UCSD-AML1 (cell line): ENCODE measurements around the gene BPIFB3.
"Not testable (repeated sequence)": the region's sequence is repeated elsewhere in the genome, so short reads cannot be mapped to it uniquely, and the experiment has no call there.

ENCODE experiments used
- DNase-seq: peaks from one replicate; lab custom pipeline; 2025; ENCODE audit not compliant: unreplicated experiment; lab: John Stamatoyannopoulos, UW

The BPIFB3 gene

DNA sequence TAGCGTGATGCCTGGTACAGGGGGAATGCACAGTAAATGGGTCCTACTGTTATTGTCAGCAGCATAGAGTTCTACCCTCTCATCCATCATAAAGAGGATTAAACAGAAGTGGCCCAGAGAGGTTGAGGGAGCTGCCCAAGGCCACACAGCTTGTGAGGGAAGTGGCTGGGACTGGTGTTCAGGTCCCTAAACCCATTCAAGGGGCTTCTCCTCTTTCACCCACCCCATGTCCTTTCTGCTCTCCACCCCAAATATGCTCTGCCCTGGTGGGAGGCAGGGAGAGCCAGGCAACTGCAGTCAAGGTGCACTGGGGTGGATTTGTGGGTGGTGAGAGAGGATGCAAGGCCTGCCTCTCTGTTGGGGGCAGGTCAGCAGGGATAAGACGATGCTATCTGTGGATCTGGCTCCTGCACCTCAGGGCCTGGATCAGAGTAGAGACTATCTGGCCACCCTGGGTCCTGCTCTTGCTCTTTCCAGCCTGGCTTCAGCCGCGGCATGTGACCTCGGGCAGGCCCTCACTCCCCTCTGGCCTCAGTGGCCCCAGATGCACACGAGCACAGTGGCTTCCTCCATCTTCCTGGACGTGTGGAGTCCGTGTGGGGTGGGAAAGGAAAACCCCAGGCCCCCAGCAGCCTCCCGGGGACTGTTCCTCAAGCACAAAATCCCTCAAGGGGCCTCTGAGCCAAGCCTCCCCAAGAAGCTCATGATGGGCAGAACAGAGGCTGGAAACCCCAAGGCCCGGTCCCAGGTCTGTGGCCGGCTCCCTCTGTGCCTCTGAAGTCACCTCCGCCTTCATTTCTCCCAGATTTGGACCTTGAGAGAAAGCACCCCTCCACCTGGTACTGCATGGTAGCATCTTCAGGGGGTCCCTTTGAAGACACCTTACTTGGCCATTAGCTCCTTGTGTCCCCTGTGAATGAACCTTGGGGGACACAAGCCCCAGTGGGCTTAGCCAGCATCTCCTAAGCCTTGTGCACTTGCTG lies 25.6 kb upstream of the BPIFB3 start:
- no peak for DNase-seq

DNA sequence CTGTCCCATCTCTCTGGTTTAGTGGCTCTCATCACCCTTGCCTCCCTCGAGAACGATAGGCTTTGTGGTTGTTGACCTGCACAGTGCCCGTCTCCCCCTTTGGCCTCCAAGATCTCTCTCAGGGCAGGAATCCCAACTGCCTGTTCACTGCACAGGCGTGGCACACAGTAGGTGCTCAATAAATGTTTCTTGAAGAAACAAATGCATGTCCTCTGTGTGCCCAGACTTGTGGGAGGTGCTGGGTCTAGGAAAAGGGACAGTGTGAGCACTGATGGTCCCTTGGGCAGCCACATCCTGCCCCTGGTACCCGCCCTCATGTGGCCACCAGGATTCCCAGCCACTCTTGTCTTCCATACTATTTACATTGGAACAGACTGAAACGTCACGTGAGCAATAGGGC lies 24.8 kb upstream of the BPIFB3 start:
- no peak for DNase-seq

DNA sequence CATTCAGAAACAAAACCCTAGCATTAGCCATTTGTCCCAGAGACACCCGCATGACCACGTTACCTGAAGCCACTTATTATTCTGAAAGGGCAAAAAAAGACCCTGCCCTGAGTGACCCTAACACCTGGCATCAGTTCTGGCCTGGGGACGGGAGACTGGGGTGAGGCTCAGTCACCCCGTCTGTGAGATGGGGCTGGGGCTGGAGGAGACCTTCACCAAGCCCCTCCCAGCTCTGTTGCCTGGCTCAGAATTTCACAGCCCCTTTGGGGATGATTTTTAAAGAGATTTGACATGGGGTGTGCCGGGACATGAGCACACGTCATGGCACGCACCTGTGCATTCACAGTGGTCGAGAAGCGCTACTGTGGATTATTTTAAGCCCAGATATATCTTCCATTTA lies 23.6 kb upstream of the BPIFB3 start:
- no peak for DNase-seq

DNA sequence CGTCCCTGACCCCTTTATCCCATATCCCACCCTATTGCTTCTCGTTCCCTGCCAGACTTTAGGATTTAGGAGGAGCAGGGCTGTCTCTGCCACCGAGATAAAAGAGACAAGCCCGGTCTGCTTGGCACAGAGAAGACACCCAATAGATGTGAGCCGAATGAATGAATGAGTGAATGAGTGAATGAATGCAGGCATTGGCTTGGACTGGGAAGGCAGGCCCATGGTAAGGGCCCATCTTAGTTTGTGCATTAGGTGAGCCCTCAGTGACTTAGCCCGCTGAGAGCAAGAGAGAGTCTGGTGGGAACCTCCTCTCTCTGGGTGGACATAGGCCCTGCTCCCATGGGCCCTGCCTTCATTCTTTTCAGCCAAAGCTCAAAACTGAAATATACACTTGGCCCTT lies 23.1 kb upstream of the BPIFB3 start:
- no peak for DNase-seq

DNA sequence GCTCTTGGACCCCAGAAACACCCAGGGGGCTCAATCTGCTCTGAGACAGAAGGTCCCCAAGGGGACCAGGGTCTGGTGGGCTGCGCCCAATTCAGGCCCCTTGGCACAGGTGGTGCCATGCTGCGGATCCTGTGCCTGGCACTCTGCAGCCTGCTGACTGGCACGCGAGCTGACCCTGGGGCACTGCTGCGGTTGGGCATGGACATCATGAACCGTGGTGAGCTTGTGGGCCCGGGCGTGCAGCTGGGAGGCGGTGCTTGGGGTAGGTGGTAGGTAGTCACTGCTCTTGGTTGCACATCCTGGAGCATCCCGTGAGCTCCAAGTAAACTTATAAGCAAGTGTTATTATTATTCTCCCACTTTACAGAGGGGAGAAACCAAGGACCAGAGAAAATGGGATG lies 22.2 kb upstream of the BPIFB3 start, which contains the start of gene BPIFB6:
BPIFB6 (plus strand) TSS at position 118 of the 400 bp plus-strand sequence; CDS start at position 118, 0 bp downstream.
- DNase-seq = no peak

DNA sequence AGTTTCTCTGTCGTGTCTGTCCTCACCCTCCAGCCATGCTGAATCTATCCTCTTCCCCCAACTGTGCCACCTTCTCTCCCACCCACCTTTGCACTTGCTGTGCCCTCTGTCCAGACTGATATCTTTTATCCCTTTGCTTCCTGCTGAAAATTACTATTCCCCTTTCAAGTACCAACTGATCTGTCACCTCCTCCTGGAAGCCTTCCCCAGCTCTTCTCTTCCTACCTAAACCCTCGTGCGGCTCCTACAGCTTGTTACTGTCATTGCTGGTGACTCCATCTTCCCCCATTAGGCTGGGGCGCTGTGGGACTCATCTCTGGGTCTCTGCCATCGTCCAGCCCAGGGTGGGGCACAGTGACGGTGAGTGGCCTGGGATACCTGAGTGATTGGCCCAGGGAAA lies 21.1 kb upstream of the BPIFB3 start:
- DNase-seq = no peak

DNA sequence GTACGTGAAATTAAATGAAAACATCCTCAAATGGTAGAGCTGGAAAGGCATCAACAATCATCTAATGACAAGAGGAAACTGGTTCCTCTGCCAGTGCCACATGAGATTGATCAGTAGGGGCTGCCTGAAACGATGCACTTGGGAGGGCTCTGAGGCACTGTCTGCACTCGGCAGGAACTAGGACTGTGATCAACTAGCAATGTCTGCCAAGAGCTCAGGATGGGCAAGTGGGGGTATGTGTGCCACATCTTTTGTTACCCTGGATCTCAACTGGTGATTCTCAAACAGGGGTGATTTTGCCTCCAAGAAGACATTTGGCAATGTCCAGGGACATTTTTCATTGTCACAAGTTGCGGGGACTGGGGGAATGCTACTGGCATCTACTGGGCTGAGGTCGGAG lies 20.3 kb upstream of the BPIFB3 start:
- DNase-seq = no peak

DNA sequence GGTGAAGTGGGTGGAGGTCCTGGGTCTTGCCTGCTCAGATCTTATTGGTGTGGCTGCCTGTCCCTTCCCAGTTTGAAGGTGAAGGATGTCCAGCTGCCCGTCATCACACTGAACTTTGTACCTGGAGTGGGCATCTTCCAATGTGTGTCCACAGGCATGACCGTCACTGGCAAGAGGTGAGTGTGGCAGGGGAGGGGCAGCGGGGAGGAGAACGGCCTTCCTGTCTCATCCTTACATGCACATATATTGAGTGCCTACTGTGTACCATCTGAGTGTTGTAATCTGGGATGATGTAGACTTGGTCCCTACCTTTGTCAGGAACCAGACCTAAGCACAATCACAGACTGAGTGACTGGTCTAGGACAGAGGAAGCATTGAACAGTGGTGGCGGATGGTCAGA lies 19.6 kb upstream of the BPIFB3 start:
- DNase-seq = no peak

DNA sequence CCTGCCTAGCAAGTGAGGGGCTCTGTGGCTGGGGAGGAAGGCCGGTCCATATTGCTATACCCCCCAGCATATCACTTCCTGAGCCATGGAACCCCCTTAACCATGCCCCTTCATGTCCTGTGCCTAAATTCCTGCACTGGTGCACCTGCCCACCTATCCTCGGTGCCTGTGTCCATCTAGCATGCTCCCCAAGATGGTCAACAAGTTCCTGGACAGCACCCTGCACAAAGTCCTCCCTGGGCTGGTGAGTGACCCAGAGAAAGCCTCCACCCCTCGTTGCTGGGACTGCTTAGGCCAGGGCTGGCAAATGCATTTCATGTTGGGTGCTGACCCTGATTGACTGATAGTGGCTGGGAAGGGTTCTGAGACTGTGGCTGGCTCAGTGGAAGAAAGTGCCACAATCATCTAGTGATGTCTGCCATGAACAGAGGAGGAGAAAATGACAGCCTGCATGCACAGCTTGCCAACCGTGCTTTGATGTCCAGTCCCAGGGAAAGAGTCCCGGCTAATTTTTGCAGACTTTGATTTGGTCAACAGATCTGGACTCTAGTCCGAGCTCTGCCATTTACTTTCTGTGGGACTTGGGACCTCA lies 18.7 kb upstream of the BPIFB3 start:
- DNase-seq = no peak

DNA sequence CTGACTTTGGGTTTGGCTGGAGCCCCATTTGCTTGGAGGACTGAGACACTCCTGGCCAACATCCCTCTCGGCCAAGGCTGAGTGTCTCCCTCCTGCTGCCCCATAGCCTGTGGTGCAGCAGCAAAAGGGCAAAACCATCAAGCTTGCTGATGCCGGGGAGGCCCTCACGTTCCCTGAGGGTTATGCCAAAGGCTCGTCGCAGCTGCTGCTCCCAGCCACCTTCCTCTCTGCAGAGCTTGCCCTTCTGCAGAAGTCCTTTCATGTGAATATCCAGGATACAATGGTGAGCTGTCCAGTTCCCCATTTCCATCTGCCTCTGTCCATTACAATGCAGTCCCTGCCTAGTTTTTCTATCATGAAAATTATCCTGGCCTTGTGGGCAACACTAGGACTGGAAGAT lies 16.2 kb upstream of the BPIFB3 start:
- no peak for DNase-seq

DNA sequence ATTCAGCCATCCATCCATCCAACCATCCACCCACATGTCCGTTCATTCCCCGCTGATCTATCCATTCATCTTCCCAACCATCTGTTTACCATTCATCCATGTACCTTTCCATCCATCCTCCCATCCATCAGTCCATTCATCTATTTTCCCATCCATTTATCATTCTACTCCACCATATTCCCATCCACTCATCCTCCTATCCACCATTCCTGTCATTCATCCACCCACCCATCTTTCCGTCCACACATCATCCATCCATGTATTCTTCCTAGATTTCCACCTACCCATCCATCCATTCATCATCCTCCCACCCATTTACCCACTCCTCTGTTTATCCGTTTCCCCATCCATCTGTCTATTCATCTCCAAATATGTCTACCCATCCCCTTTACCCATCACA lies 15.5 kb upstream of the BPIFB3 start:
- DNase-seq = no peak

DNA sequence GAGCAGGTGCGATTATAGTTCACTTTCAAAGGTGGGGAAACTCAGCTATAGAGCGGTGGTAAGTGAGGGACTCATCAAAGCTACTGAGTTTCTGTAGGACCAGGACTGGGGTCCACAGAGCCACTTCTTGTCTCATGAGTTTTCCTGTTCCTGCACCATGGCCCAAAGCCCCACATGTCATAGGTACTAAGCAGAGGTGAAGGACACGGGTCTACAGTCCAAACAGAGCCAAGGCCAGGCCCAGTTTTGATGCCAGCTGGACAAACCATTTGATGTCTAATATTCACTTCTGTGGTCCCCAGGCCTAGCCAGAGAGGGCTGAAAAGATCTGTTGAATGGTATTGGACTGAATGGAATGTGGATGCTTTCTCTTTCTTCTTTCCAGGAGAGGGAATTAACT lies 11.3 kb upstream of the BPIFB3 start:
- no peak for DNase-seq

DNA sequence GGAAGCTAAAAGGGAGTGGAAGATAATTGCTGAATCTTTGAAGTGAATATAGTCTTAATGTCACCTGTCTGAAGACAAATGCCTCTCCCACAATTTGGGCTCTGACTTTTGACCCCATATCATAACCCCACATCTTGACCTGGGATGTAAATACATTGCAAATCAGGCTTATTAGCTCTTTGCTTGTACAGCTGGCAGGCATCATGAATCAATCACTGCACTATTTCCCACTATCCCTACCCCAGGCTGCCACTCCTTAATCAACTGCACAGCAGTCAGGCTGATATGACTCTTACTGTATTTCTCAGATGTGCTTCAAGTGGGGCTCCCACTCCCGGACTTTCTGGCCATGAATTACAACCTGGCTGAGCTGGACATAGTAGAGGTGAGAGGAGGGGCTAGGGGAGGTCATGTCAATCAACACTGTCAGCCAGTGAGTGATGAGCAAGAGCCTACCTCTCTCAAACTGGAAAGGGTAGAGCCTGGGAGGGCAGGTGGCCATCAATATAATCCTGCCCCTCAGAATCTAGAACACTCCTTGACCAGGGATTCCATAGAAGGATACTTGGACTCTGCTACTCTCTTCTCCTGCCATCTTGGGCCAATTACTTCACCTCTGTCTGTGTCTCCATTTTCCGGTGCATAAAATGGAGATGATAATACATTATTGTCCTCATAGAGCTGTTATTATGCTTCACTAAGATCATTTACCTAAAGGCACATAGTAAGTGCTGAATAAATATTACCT lies 10.5 kb upstream of the BPIFB3 start:
- DNase-seq = no peak

DNA sequence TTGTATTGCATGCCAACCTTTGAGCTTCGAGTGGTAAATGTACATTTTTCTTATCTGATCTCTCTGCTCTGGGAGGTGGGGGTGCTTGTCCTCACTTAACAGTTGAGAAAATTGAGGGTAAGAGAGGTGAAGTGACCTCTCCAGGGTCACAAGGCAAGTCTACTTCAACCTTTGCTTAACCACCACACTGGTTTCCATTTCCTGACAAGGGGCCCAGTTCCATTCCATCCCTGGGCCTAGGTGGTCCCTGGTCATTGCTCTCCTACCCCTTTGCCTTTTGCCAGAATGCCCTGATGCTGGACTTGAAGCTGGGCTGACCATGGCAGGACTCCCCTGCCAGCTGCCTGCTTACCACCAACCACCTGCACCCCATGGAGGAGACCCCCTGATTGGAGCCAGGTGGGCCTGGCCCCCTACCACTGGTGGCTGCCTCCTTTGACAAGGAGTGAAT lies 9.9 kb upstream of the BPIFB3 start:
- DNase-seq = no peak

DNA sequence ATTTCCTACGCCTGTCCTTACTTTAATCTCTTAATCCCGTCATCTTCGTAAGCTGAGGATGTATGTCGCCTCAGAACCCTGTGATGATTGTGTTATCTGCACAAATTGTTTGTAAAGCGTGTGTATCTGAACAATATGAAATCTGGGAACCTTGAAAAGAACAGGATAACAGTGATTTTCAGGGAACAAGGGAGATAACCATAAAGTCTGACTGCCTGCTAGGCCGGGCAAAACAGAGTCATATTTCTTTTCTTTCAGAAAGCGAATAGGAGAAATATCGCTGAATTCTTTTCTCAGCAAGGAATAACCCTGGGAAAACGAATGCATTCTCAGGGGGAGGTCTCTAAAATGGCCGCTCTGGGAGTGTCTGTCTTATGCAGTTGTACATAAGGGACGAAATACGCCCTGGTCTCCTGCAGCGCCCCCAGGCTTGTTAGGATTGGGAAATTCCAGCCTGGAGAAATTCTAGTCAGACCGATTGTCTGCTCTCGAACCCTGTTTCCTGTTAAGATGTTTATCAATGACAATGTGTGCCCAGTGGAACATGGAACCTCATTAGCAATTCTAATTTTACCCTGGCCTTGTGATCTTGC lies 8.5 kb upstream of the BPIFB3 start:
- DNase-seq = not testable (repeated sequence)

DNA sequence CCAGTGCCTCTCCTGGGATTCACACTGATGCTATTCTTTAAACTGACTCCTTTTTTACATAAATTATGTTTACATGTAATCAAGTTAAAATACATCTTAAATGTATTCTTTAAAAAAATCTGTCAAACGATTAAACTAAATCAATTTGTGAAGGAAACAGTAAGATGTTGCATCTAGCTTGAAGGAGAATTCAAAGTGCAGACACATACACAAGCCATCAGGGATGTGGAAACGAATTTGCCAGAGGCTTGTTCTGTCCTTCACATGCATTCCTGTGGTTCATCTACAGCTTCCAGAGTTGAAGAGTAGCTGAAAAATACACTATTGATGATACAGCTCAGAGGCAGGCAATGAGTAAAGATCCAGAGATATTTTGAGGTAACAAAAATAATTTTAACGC lies 7.3 kb upstream of the BPIFB3 start:
- no peak for DNase-seq

DNA sequence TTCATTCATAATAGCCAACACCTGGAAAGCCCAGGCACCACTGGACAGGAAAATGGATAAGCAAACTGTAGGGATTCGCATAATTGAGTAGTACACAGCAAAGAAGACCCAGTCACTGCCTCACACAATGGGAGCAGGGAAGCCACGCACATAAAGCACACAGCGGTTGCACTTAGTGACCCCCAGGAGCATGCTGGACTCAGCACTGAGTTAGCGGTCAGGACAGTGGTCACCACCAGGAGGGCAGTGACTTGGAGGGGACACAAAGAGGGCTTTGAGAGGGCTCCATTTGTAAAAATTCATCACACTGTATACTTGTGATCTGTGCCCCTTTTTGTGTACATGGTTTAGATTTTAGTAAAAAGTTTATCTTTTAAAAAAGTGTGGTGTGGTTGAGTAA lies 2.4 kb upstream of the BPIFB3 start:
- DNase-seq = no peak

DNA sequence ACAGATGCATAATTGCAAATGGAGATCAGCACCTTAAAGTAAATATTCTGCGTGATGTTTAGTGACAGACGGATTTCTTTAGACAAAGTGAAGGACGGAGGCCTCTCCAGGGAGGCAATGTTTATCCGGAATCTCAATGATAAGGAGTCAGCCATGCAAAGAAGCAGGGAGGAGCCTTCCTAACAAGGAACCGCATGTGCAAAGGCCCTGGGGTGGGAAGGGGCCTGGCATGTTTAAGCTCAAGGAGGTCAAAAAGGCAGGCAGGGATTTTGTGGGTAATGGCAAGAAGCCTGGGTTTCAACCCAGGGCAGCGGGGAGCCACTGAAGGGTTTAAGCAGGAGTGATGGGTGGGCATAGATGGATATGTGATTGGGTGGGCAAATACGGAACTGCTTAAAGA lies 678 bp downstream of the BPIFB3 start:
- DNase-seq = no peak

DNA sequence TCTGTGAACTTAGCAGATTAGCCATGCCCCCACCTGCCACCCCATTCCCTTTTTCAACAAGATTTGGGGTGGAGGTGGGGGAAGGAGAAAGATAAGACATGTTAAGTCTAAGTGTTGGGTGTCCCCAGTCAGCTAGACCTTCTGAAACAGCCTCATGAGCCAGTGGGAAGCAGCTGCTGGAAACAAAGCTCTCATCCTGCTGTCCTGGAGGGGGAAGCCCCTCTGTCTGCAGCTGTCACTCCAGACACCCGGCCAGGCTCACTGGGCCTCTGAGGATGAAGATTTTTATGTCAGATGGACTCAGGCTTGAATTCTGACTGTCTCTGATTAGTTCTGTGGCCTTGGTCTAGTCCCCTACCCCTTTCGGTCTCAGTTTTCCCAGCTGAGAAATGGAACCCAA lies 1.1 kb downstream of the BPIFB3 start:
- no peak for DNase-seq

DNA sequence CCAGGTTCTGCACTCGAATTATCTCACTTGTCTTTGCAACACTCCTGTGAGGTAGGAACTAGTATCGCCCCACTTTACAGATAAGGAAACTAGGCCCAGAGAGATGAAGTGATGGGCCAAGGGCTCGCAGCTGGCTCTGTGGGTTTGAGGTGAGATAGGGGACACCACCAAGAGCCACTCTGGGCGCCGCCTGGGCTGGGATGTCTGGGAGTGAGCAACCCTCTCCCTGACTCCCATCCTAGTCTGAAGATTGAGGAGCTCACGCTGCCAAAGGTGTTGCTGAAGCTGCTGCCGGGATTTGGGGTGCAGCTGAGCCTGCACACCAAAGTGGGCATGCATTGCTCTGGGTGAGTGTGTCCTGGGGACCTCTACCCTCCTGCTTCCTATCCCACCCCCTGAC lies 5.4 kb downstream of the BPIFB3 start:
- no peak for DNase-seq

DNA sequence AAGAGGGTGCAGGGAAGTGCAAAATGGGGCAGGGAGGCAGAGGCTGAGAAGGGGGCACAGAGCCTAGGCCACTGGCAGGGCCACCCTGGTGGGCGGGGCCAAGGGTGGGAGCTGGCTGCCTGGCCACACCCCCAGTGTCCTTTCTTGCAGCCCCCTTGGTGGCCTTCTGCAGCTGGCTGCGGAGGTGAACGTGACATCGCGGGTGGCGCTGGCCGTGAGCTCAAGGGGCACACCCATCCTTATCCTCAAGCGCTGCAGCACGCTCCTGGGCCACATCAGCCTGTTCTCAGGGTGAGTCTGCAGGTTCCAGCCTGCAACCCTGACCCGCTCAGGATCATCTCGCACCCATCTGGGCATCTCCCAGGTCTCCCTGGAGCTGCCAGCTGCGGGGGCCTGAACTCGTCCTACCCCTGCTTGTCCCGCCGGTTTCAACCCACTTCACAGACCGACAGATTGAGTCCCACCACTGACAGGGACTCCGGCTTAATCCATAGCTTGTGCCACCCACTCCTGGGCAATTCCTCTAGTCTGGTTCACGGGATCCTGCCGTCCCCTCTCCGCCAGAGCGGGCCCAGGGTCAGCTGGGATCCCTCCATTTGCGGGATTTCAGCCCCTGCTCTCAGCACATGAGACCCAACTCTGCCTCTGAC lies 6.2 kb downstream of the BPIFB3 start:
- no peak for DNase-seq
